Lung (tissue), 12 donors: ENCODE data around the gene MLXIPL. TPM values are rescaled to one million over a fixed set of nuclear protein-coding genes. Genes with fewer than 3 reads are reported as not detected.

Source experiments
- ATAC-seq: fragments of 200-7000 bp; cut with Tn5 transposase; one replicate; pipeline ENCODE4 v1.9.1; 2020; ENCODE audit warnings: moderate number of reproducible peaks; ENCODE audit not compliant: insufficient read depth, low FRiP score
- DNase-seq, 3 donors: peaks; one replicate each; pipeline ENCODE4 v3.0.0-alpha.2; 2013 to 2017
- H3K27ac ChIP-seq, 2 donors: one replicate each; pipeline ENCODE4 v1.5.1; 2013; ENCODE audit warnings: mild to moderate bottlenecking in 2 of 2, moderate library complexity in 2 of 2, control low read depth in 1 of 2, inconsistent platforms in 1 of 2, low read depth in 1 of 2, low read length in 1 of 2
- H3K27me3 ChIP-seq, 3 donors: one replicate each; pipeline ENCODE4 v1.5.1; 2013; ENCODE audit warnings: low read length in 2 of 3; ENCODE audit not compliant: control insufficient read depth in 3 of 3, insufficient read depth in 3 of 3
- H3K36me3 ChIP-seq, 4 donors: one replicate each; pipeline ENCODE4 v1.5.1; 2013; ENCODE audit warnings: low read length in 4 of 4, mild to moderate bottlenecking in 1 of 4, moderate library complexity in 1 of 4; ENCODE audit not compliant: control insufficient read depth in 4 of 4, insufficient read depth in 4 of 4
- H3K4me1 ChIP-seq, 5 donors: one replicate each; pipeline ENCODE4 v1.5.1; 2013; ENCODE audit warnings: low read length in 5 of 5, mild to moderate bottlenecking in 2 of 5, moderate library complexity in 1 of 5; ENCODE audit not compliant: control insufficient read depth in 5 of 5, insufficient read depth in 5 of 5
- H3K4me3 ChIP-seq: one replicate; pipeline ENCODE4 v1.5.1; 2013; ENCODE audit warnings: mild to moderate bottlenecking, control low read depth, moderate library complexity
- H3K9ac ChIP-seq, 2 donors: one replicate each; pipeline ENCODE4 v1.5.1; 2013; ENCODE audit warnings: low read length in 2 of 2, control low read depth in 1 of 2; ENCODE audit not compliant: insufficient read depth in 1 of 2
- H3K9me3 ChIP-seq, 4 donors: one replicate each; pipeline ENCODE4 v1.5.1; 2013; ENCODE audit warnings: low read length in 3 of 4, mild to moderate bottlenecking in 1 of 4, moderate library complexity in 1 of 4; ENCODE audit not compliant: control insufficient read depth in 4 of 4, insufficient read depth in 3 of 4
- CTCF ChIP-seq: IDR thresholded peaks from 2 replicates; pipeline ENCODE4 v1.5.1; 2012; ENCODE audit warnings: mild to moderate bottlenecking; ENCODE audit errors: control extremely low read depth, extremely low read depth
- WGBS, 2 donors: extraction: QIAGEN DNeasy Blood & Tissue Kit; methylation state at CpG; one replicate each; pipeline ENCODE4 v1.1.7; 2013; 5-methylcytosine and 5-hydroxymethylcytosine counted together
- polyA plus RNA-seq, 2 donors: library from polyadenylated mRNA; stranded (reverse); fragments of 200-250 nt; gene quantifications; one replicate each; pipeline ENCODE4 v1.2.1, GENCODE V29; 2013
- total RNA-seq, 2 donors: library from RNA; depleted of rRNA in 1 of 2; stranded (reverse); fragments of >200 nt in 1 of 2; gene quantifications; one replicate each; pipeline ENCODE4 v1.2.1, GENCODE V29; 2014 to 2021
- donor health status: control.
- donor health status: control.
- donor health status: Bipolar disorder and iron deficiency.
- donor health status: healthy.
- donor health status: DM: yes; HTN: yes; CAD: no.

Gene MLXIPL
- total and polyA plus RNA-seq, 4 donors: 1.3 to 16.1 (median 6.7) TPM

GRCh38 chr7:73597978-73598782 lies 26.1 kb downstream of the MLXIPL start:
- Histone ChIP-seq H3K9me3 (no peaks in the 10 kb centered on the region), H3K4me3 (no peak overlapping the region), H3K9ac (no peak overlapping the region), H3K4me1 (no peaks in the 10 kb centered on the region), H3K27me3 (peaks cover 0 to 12% (median 7%) of the 10 kb centered on the region in 3 donors), H3K27ac (no peak overlapping the region), H3K36me3 (no peaks in the 10 kb centered on the region)
- no peak for ATAC-seq
- 87 to 89% methylated on average over 5 of the region's 5 CpGs for WGBS, 2 donors
- TF ChIP-seq CTCF: no peak
- DNase-seq: no peak

- WGBS, 2 donors: 63 to 64% methylated on average over 31 to 37 of the region's 37 CpGs
- TF ChIP-seq CTCF: no peak
- no peak overlapping the region for H3K4me3 ChIP-seq
- H3K9ac ChIP-seq: no peak overlapping the region
- peaks cover 0 to 12% (median 7%) of the 10 kb centered on the region in 3 donors for H3K27me3 ChIP-seq
- DNase-seq (no peak), ATAC-seq (no peak)
- no peaks in the 10 kb centered on the region for H3K9me3 ChIP-seq
- H3K27ac ChIP-seq: no peak overlapping the region
- no peaks in the 10 kb centered on the region for H3K4me1 ChIP-seq
- no peaks in the 10 kb centered on the region for H3K36me3 ChIP-seq
These were observed 27.9 kb downstream of the MLXIPL start for GRCh38 chr7:73596191-73597065.

- H3K9ac ChIP-seq: no peak overlapping the region
- H3K4me1 ChIP-seq: no peaks in the 10 kb centered on the region
These were observed 29.0 kb downstream of the MLXIPL start for GRCh38 chr7:73595358-73595757.

More at GRCh38 chr7:73595358-73595757, 29.0 kb downstream of the MLXIPL start:
- H3K27ac ChIP-seq: no peak overlapping the region
- ATAC-seq (no peak), DNase-seq (no peak)
- H3K36me3 ChIP-seq: no peaks in the 10 kb centered on the region
- H3K27me3 ChIP-seq: peaks cover 0 to 12% (median 7%) of the 10 kb centered on the region in 3 donors
- no peak for TF ChIP-seq CTCF
- 89 to 92% methylated on average over 9 of the region's 9 CpGs for WGBS, 2 donors
- H3K4me3 ChIP-seq: no peak overlapping the region
- H3K9me3 ChIP-seq: no peaks in the 10 kb centered on the region
